Aorta (tissue), 5 donors: Measurements from ENCODE around the gene VPS54. TPM values are rescaled to one million over a fixed set of nuclear protein-coding genes. Genes with fewer than 3 reads are reported as not detected.
"Not testable (repeated sequence)": the region's sequence is repeated elsewhere in the genome, so short reads cannot be mapped to it uniquely, and the experiment has no call there.

ENCODE experiments used
- ATAC-seq: fragments of 200-7000 bp; cut with Tn5 transposase; one replicate; pipeline ENCODE4 v1.9.1; 2022; ENCODE audit warnings: moderate library complexity; ENCODE audit not compliant: low FRiP score
- DNase-seq, 2 donors: peaks; one replicate each; pipeline ENCODE4 v3.0.0-alpha.2; 2020
- H3K27ac ChIP-seq, 2 donors: one replicate each; pipeline ENCODE4 v1.5.1; 2013; ENCODE audit warnings: low read length in 2 of 2, mild to moderate bottlenecking in 2 of 2, moderate library complexity in 2 of 2, control low read depth in 1 of 2, inconsistent platforms in 1 of 2, low read depth in 1 of 2
- H3K27me3 ChIP-seq, 2 donors: one replicate each; pipeline ENCODE4 v1.6.1; 2013; ENCODE audit warnings: control low read depth in 1 of 2, low read length in 1 of 2, mild to moderate bottlenecking in 1 of 2, moderate library complexity in 1 of 2; ENCODE audit not compliant: insufficient read depth in 2 of 2, control insufficient read depth in 1 of 2
- H3K36me3 ChIP-seq, 2 donors: one replicate each; pipeline ENCODE4 v1.6.1; 2013; ENCODE audit warnings: control low read depth in 1 of 2, low read length in 1 of 2, mild to moderate bottlenecking in 1 of 2; ENCODE audit not compliant: insufficient read depth in 2 of 2, control insufficient read depth in 1 of 2
- H3K4me1 ChIP-seq, 2 donors: one replicate each; pipeline ENCODE4 v1.6.1; 2013; ENCODE audit warnings: low read length in 2 of 2, control low read depth in 1 of 2, mild to moderate bottlenecking in 1 of 2, moderate library complexity in 1 of 2; ENCODE audit not compliant: insufficient read depth in 2 of 2, control insufficient read depth in 1 of 2
- H3K4me3 ChIP-seq, 2 donors: one replicate each; pipeline ENCODE4 v1.5.1; 2013; ENCODE audit warnings: low read length in 2 of 2, control low read depth in 1 of 2, mild to moderate bottlenecking in 1 of 2
- H3K9me3 ChIP-seq: one replicate; pipeline ENCODE4 v1.6.1; 2013; ENCODE audit warnings: mild to moderate bottlenecking, low read length; ENCODE audit not compliant: control insufficient read depth
- WGBS, 2 donors: extraction: QIAGEN DNeasy Blood & Tissue Kit; methylation state at CpG; one replicate each; pipeline ENCODE4 v1.1.7; 2013; 5-methylcytosine and 5-hydroxymethylcytosine counted together
- intact Hi-C, 2 donors: fragments of 100-400 bp; cut with DNase I; formaldehyde crosslinking; loops; one replicate each; pipeline versions ENCODE4 v1.14.2 to v1.15.0; 2022
- polyA plus RNA-seq, 2 donors: library from polyadenylated mRNA; stranded (reverse); fragments of 200-250 nt; gene quantifications; one replicate each; pipeline ENCODE4 v1.2.3, GENCODE V29; 2013
- total RNA-seq, 2 donors: library from RNA; stranded (reverse); fragmentation: NEBNext Ultra II Directional; extraction: Animal tissue kit (Norgen Biotek cat#: 25700); gene quantifications; one replicate each; pipeline ENCODE4 v1.2.1, GENCODE V29; 2021
- donor health status: healthy with polysubstance abuse.
- donor health status: Bipolar disorder and iron deficiency.
- donor health status: DM: no; HTN: no; CAD: no.
- donor health status: DM: no; HTN: no; CAD: no.
- donor health status: DM: yes; HTN: yes; CAD: no.

VPS54 gene
- total and polyA plus RNA-seq, 4 donors = 10.9 to 24.4 (median 22.4) TPM

GRCh38 chr2:64005707-64006356 is 13.4 kb downstream of the VPS54 start:
- no peaks in the 10 kb centered on the region for H3K9me3 ChIP-seq
- H3K27me3 ChIP-seq = no peaks in the 10 kb centered on the region
- DNase-seq (no peak), ATAC-seq (no peak)
- 97 to 100% methylated on average over 2 of the region's 2 CpGs for WGBS, 2 donors
- no peaks in the 10 kb centered on the region for H3K36me3 ChIP-seq
- no peak overlapping the region for H3K4me3 ChIP-seq
- no peaks in the 10 kb centered on the region for H3K4me1 ChIP-seq
- H3K27ac ChIP-seq = no peak overlapping the region
- intact Hi-C loops = no loop called here

GRCh38 chr2:64003239-64003638 is 16.0 kb downstream of the VPS54 start:
- no peak overlapping the region for H3K4me3 ChIP-seq
- H3K4me1 ChIP-seq = no peaks in the 10 kb centered on the region
- H3K27ac ChIP-seq = no peak overlapping the region
- no peaks in the 10 kb centered on the region for H3K9me3 ChIP-seq
- H3K36me3 ChIP-seq = no peaks in the 10 kb centered on the region
- DNase-seq (no peak), ATAC-seq (no peak)
- intact Hi-C loops = no loop called here
- no peaks in the 10 kb centered on the region for H3K27me3 ChIP-seq

GRCh38 chr2:64001382-64002101 is 17.7 kb downstream of the VPS54 start:
- 96 to 100% methylated on average over 5 of the region's 5 CpGs for WGBS, 2 donors
- Histone ChIP-seq H3K27me3 (no peaks in the 10 kb centered on the region), H3K4me3 (no peak overlapping the region), H3K27ac (no peak overlapping the region), H3K9me3 (no peaks in the 10 kb centered on the region), H3K36me3 (no peaks in the 10 kb centered on the region), H3K4me1 (no peaks in the 10 kb centered on the region)
- intact Hi-C loops = no loop called here
- no peak for ATAC-seq
- no peak for DNase-seq

DNA sequence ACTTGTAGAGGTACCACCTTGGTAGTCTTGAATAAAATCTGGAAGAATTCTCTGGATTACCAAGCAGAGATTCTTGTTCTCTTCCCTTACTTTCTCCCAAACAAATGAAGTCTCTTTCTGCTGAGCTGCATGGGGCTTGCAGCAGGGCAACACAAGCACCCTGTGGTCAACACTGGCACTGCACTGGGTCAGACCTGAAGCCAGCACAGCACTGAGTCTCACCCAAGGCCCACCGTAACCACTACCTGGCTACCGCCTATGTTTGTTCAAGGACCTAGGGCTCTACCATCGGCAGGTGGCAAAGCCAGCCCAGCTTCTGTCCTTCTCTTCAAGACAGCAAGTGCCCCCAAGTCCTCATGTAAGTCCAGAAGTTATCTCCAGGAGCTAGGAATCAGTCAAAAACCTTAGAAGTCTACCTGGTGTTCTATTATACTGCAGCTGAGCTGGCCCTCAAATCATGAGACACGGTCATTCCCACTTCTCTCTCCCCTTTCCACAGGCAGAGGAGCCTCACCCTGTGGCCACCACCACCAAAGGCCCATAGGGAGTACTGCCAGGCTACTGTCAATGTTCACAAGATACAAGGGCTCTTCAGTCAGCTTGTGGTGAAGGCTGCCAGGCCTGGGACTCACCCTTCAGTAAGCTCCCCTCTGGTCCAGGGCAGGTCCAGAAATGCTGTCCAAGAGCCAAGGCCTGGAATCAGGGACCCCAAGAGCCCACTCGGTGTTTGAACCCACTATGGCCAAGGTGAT is 18.4 kb downstream of the VPS54 start:
- WGBS, 2 donors = 96 to 97% methylated on average over 5 of the region's 5 CpGs
- DNase-seq (no peak), ATAC-seq (no peak)
- intact Hi-C loops = no loop called here
- Histone ChIP-seq H3K9me3 (no peaks in the 10 kb centered on the region), H3K36me3 (no peaks in the 10 kb centered on the region), H3K27ac (no peak overlapping the region), H3K4me3 (no peak overlapping the region), H3K4me1 (no peaks in the 10 kb centered on the region), H3K27me3 (no peaks in the 10 kb centered on the region)

- intact Hi-C loops = loop anchor here in 1 of 2 donors (5.0 kb wide), 1 partner anchor 942 kb away; no protein-coding TSS in a partner anchor
Observed at GRCh38 chr2:63999049-63999448, 20.2 kb downstream of the VPS54 start.

DNA sequence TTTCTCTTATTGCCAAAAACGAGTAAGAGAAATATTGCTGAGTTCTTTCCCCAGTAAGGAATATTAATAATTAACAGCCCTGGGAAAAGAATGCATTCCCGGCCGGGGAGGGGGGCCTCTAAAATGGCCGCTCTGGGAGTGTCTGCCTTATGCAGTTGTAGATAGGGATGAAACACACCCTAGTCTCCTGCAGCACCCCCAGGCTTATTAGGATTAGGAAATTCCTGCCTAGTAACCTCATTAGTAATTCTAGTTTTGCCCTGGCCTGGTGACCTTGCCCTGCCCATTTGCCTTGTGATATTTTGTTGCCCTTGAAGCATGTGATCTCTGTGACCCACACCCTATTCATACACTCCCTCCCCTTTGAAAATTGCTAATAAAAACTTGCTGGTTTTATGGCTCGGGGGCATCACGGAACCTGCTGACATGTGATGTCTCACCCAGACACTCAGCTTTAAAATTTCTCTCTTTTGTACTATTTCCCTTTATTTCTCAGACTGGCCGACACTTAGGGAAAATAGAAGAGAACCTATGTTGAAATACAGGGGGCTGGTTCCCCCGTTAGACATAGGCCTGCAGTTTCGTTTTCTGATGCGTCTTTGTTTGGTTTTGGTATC is 22.5 kb downstream of the VPS54 start:
- DNase-seq = peak in 1 of 2 donors; percentile 15
- intact Hi-C loops = loop anchor here in 1 of 2 donors (5.0 kb wide), 1 partner anchor 939 kb away; no protein-coding TSS in a partner anchor
- not testable (repeated sequence) for H3K9me3 ChIP-seq, H3K27me3 ChIP-seq, H3K27ac ChIP-seq, H3K4me3 ChIP-seq, ATAC-seq, H3K36me3 ChIP-seq, H3K4me1 ChIP-seq
- WGBS, 2 donors = 96 to 98% methylated on average over 10 of the region's 10 CpGs

More at GRCh38 chr2:63999049-63999448, 20.2 kb downstream of the VPS54 start:
- H3K27ac ChIP-seq = no peak overlapping the region
- H3K4me1 ChIP-seq = no peaks in the 10 kb centered on the region
- H3K27me3 ChIP-seq = no peaks in the 10 kb centered on the region
- H3K9me3 ChIP-seq = no peaks in the 10 kb centered on the region
- DNase-seq (no peak), ATAC-seq (no peak)
- WGBS, 2 donors = 96 to 99% methylated on average over 2 of the region's 2 CpGs
- no peak overlapping the region for H3K4me3 ChIP-seq
- H3K36me3 ChIP-seq = no peaks in the 10 kb centered on the region

DNA sequence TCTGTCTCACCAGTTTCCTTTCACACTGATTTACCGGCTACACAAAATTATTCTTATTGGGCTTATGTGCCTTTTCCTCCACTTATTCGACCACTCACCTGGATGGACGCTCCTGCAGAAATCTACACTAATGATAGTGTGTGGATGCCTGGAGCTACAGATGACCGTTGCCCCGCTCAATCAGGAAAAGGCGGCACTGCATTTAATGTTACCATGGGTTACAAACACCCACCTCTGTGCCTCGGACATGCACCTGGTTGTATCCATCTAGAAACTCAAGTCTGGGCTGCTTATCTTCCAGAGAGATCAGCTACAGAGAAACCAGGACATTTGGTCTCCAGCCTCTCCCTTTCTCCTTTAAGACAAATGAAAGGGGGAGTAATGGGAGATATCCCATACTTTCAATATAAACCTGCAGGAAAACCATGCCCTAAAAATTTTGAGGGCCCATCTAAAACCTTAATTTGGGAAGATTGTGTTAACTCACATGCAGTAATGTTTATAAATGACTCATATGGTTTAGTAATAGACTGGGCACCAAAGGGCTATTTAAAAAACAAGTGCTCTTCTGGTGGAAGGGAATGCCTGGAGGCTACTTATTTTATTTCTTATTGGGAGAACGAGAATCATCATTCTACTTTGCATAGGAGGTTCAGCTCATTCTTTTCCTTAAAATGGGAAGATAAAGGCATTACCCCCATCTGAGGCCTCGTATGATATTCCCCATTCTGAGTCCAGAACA is 24.7 kb downstream of the VPS54 start:
- DNase-seq, H3K27ac ChIP-seq, ATAC-seq, H3K36me3 ChIP-seq, H3K4me3 ChIP-seq, H3K4me1 ChIP-seq, H3K9me3 ChIP-seq, H3K27me3 ChIP-seq: not testable (repeated sequence)
- intact Hi-C loops = loop anchor here in 1 of 2 donors (5.0 kb wide), 1 partner anchor 937 kb away; no protein-coding TSS in a partner anchor
- WGBS, 2 donors = 94% methylated on average over 9 of the region's 9 CpGs

DNA sequence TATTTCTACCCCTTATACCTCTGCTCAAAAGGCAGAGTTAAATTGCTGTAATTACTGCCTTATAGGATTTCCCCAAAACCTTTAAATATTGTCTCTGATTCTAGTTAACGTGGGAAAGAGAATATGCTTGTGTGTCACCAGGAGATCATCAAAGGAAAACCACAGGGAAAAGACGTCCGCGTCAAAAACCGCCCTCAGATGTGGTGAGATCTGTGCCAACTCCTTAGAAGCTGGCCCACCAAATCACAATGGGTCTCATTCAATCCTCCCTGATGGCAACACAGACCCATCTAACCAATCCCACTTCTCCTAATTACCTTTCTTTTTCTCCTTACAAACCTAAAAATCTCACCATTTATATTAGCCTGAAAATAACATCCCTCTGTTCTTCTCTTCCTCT is 25.4 kb downstream of the VPS54 start:
- Histone ChIP-seq H3K27ac (no peak overlapping the region), H3K9me3 (peaks cover 1% of the 10 kb centered on the region), H3K27me3 (no peaks in the 10 kb centered on the region), H3K36me3 (no peaks in the 10 kb centered on the region), H3K4me3 (no peak overlapping the region), H3K4me1 (no peaks in the 10 kb centered on the region)
- 85 to 95% methylated on average over 5 of the region's 5 CpGs for WGBS, 2 donors
- DNase-seq (no peak), ATAC-seq (no peak)
- intact Hi-C loops = no loop called here
